HUES64 (cell line): ENCODE data around the gene AGT. TPM values are rescaled to one million over a fixed set of nuclear protein-coding genes. Genes with fewer than 3 reads are reported as not detected.
A peak's percentile ranks its signal among the peaks of the same experiment; 100 is the strongest.

Experiments
- H3K27ac ChIP-seq: 2 replicates; pipeline ENCODE4 v1.7.0; 2013; ENCODE audit warnings: low read depth, low read length, inconsistent platforms
- H3K27me3 ChIP-seq: 2 replicates; pipeline ENCODE4 v1.6.1; 2013; ENCODE audit warnings: mild to moderate bottlenecking, low read length; ENCODE audit not compliant: insufficient read depth
- H3K36me3 ChIP-seq: 2 replicates; pipeline ENCODE4 v1.6.1; 2013; ENCODE audit warnings: mild to moderate bottlenecking, low read length; ENCODE audit not compliant: insufficient read depth
- H3K4me1 ChIP-seq: 2 replicates; pipeline ENCODE4 v1.6.1; 2013; ENCODE audit warnings: mild to moderate bottlenecking, low read length, moderate library complexity; ENCODE audit not compliant: insufficient read depth
- H3K4me3 ChIP-seq: 2 replicates; pipeline ENCODE4 v1.5.1; 2013; ENCODE audit warnings: mild to moderate bottlenecking, low read length, moderate library complexity
- H3K9ac ChIP-seq: 2 replicates; pipeline ENCODE4 v1.6.1; 2013; ENCODE audit warnings: mild to moderate bottlenecking, low read depth, low read length
- H3K9me3 ChIP-seq: 2 replicates; pipeline ENCODE4 v1.6.1; 2013; ENCODE audit warnings: low read depth, low read length; ENCODE audit not compliant: insufficient read depth
- WGBS: fragments of 150-250, 120-280 bp; methylation state at CpG from one replicate; pipeline ENCODE4 v1.1.7; 2013; ENCODE audit warnings: missing lambda C conversion rate; 5-methylcytosine and 5-hydroxymethylcytosine counted together
- polyA plus RNA-seq, 2 experiments: library from polyadenylated mRNA; stranded (reverse); fragments of 50-300 nt; gene quantifications; one replicate each; pipeline ENCODE4 v1.2.3, GENCODE V29; 2013

AGT gene
- 0.10 TPM for polyA plus RNA-seq (2013, experiment 1 of 2)
- 0.19 TPM for polyA plus RNA-seq (2013, experiment 2 of 2)

DNA sequence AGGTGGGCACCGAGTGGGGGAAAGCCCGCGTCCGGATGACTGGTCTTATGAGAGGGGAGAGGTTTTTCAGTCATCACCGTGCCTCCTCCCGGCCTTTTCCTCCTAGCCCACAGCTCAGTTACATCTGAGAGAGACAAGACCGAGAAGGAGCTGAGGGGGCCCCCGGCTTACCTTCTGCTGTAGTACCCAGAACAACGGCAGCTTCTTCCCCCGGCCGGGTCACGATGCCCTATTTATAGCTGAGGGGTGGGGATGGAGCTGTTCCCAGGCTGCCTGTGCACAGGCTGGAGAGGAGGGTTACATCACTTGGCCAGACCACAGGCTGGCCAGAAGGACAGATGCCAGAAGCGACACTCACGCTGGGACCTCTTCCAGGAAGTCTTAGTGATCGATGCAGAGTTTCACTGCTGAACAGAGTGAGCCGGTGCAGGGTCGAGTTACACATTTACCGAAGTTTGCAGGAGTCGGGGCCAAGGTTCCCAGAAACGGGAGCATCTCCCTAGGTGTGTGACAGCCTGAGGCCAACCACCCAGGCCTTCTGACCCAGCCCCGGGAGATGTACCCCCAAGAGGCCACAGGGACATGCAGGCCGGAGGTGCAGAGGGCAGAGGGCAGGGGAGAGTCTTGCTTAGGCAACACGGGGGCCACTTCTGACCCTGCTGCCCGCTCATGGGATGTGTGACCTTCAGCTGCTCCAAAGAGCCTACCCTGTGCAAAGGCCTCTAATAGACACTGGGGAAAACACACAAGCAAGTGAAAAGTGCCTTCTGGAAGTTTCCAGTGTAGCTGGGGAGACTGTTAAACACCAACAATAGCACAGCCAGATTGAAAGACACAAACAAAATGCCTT lies at the start of gene AGT:
Gene AGT, minus strand, starts transcription at position 208 of the 850 bp plus-strand sequence. CDS start 3,299 bp downstream, outside the sequence.
- Histone ChIP-seq H3K4me1 (no peaks in the 10 kb centered on the region), H3K27me3 (no peaks in the 10 kb centered on the region), H3K27ac (no peak within 1 kb of the TSS), H3K36me3 (no peaks in the 10 kb centered on the region), H3K9me3 (no peaks in the 10 kb centered on the region), H3K4me3 (no peak within 1 kb of the TSS), H3K9ac (no peak within 1 kb of the TSS)
- 69% methylated on average over 20 of the region's 24 CpGs for WGBS

GRCh38 chr1:230761443-230762167 lies 47.7 kb upstream of the AGT start:
- no peaks in the 10 kb centered on the region for H3K9me3 ChIP-seq
- no peaks in the 10 kb centered on the region for H3K4me1 ChIP-seq
- no peaks in the 10 kb centered on the region for H3K27me3 ChIP-seq
- no peak overlapping the region for H3K4me3 ChIP-seq
- no peak overlapping the region for H3K27ac ChIP-seq
- no peaks in the 10 kb centered on the region for H3K36me3 ChIP-seq
- no peak overlapping the region for H3K9ac ChIP-seq
- 94% methylated on average over 8 of the region's 8 CpGs for WGBS

GRCh38 chr1:230760360-230760827 lies 46.5 kb upstream of the AGT start:
- WGBS, result 80% methylated on average over 7 of the region's 7 CpGs
- H3K27ac ChIP-seq, result no peak overlapping the region
- H3K9ac ChIP-seq, result no peak overlapping the region
- no peaks in the 10 kb centered on the region for H3K27me3 ChIP-seq
- no peak overlapping the region for H3K4me3 ChIP-seq
- H3K4me1 ChIP-seq, result no peaks in the 10 kb centered on the region
- H3K36me3 ChIP-seq, result no peaks in the 10 kb centered on the region
- no peaks in the 10 kb centered on the region for H3K9me3 ChIP-seq

- Histone ChIP-seq H3K4me1 (no peaks in the 10 kb centered on the region), H3K9ac (no peak overlapping the region), H3K36me3 (no peaks in the 10 kb centered on the region), H3K9me3 (no peaks in the 10 kb centered on the region), H3K27ac (no peak overlapping the region), H3K4me3 (no peak overlapping the region), H3K27me3 (no peaks in the 10 kb centered on the region)
- WGBS, result 97% methylated on average over 7 of the region's 7 CpGs
Measured at GRCh38 chr1:230759369-230760065, 45.6 kb upstream of the AGT start.

GRCh38 chr1:230758709-230759368 lies 44.9 kb upstream of the AGT start:
- Histone ChIP-seq H3K9ac (no peak overlapping the region), H3K9me3 (no peaks in the 10 kb centered on the region), H3K4me1 (0 out of 2 replicates have a peak, but pooled peaks cover 3% of the 10 kb centered on the region), H3K27ac (no peak overlapping the region), H3K36me3 (no peaks in the 10 kb centered on the region), H3K27me3 (no peaks in the 10 kb centered on the region), H3K4me3 (no peak overlapping the region)
- WGBS, result 79% methylated on average over 8 of the region's 8 CpGs

GRCh38 chr1:230757856-230758708 lies 44.2 kb upstream of the AGT start:
- no peaks in the 10 kb centered on the region for H3K9me3 ChIP-seq
- WGBS, result 82% methylated on average over 16 of the region's 16 CpGs
- H3K27ac ChIP-seq, result no peak overlapping the region
- peaks cover 7% of the 10 kb centered on the region for H3K4me1 ChIP-seq
- no peak overlapping the region for H3K4me3 ChIP-seq
- no peak overlapping the region for H3K9ac ChIP-seq
- no peaks in the 10 kb centered on the region for H3K27me3 ChIP-seq
- no peaks in the 10 kb centered on the region for H3K36me3 ChIP-seq

DNA sequence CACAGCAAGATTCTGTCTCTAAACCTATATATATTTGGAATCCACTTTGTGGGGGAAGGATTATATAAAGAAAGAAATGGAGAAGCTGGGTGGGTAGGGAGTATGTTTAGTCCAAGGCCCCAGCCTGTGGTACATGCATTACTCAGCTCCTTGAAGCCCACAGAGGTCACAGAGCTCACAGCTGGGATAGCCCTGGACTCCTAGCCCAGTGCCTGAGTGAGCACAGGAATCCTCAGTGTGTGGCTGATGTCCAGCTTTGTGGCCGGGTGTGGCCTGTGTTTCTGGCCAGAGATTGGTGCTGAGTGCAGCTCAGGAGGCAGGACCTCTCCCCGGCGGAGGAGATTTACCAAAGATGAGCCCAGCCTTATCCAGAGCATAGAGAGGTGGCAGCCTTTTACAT lies 40.9 kb upstream of the AGT start:
- peaks cover 38% of the 10 kb centered on the region for H3K4me1 ChIP-seq
- no peak overlapping the region for H3K27ac ChIP-seq
- no peaks in the 10 kb centered on the region for H3K36me3 ChIP-seq
- H3K9me3 ChIP-seq, result no peaks in the 10 kb centered on the region
- no peak overlapping the region for H3K9ac ChIP-seq
- no peak overlapping the region for H3K4me3 ChIP-seq
- 91% methylated on average over 3 of the region's 3 CpGs for WGBS
- H3K27me3 ChIP-seq, result no peaks in the 10 kb centered on the region

DNA sequence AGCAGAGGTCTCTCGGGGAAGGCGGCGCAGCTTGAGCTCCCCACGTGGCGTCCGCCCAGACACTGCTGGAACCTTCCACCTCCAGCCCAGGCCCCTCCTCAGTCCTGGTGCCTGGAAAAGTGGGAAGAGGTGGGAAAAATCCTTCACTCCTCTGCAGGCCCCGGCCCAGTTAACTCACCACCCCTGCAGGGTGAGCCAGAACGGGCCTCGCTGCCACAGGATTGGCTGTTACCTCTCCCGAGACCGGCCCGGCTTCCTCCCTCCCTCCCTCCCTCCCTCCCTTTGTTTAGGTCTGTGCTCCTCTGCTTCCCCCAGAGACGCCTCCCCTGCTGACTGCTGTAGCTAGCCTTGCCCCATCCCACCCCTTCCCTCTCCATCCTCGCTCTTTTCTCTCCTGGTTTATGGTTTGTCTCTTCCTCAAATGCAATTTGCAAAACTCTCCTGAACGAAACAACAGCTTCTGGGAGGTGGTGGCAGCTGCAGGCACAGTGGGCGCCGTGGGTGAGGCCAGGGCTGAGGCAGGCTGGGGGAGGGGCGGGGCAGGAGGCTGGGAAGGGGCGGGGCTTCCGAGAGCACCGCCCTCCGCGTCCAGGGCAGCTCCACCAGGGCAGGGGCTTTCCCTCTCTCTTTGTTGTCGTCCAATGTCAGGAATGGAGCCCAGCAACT lies 39.8 kb upstream of the AGT start:
- H3K36me3 ChIP-seq, result no peaks in the 10 kb centered on the region
- peak overlapping the region; percentile 90 for H3K27ac ChIP-seq
- H3K9ac ChIP-seq, result peak overlapping the region; percentile 77
- H3K4me1 ChIP-seq, result peaks cover 47% of the 10 kb centered on the region
- H3K4me3 ChIP-seq, result peak overlapping the region; percentile 56
- no peaks in the 10 kb centered on the region for H3K9me3 ChIP-seq
- 11% methylated on average over 21 of the region's 24 CpGs for WGBS
- no peaks in the 10 kb centered on the region for H3K27me3 ChIP-seq

DNA sequence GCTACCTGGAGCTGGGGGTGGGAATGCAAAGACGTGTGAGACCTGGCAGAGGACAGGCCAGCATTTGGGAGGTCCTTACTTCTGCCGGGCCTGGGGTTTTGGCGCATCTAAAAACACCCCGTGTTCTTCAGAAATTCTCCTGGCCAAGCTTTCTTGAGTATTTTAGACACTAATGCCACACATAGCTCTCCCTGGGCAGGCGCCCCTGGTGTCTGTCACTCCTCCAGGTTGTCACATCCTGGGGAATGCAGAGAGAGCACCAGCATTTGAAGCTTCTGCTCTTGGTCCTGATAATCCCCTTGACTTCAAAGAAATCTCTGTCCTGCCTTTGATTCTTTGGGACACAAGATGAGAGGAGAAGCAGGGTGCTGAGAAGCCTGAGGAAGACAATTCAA lies 39.3 kb upstream of the AGT start:
- H3K4me1 ChIP-seq, result peaks cover 47% of the 10 kb centered on the region

More for the DNA sequence above, 39.3 kb upstream of the AGT start:
- Histone ChIP-seq H3K4me3 (0 out of 2 replicates have a peak overlapping the region, but pooled peaks have one; percentile 56), H3K36me3 (no peaks in the 10 kb centered on the region), H3K27ac (peak overlapping the region; percentile 90; the same call in 1 of the 2 replicates), H3K9ac (peak overlapping the region; percentile 77), H3K27me3 (no peaks in the 10 kb centered on the region), H3K9me3 (no peaks in the 10 kb centered on the region)
- 77% methylated on average over 5 of the region's 5 CpGs for WGBS
